IPS-NIHi11 (cell line): ENCODE data around the gene PLD5.
"Not testable (repeated sequence)": the region's sequence is repeated elsewhere in the genome, so short reads cannot be mapped to it uniquely, and the experiment has no call there.

Source experiments
- DNase-seq: peaks from one replicate; pipeline ENCODE4 v3.0.0; 2012; ENCODE audit warnings: mixed read lengths, low spot score

PLD5 gene

GRCh38 chr1:242276769-242277168 lies 247.7 kb downstream of the PLD5 start:
- DNase-seq, result not testable (repeated sequence)

- not testable (repeated sequence) for DNase-seq
Measured at GRCh38 chr1:242267004-242267403, 257.5 kb downstream of the PLD5 start.

GRCh38 chr1:242264419-242264818 lies 260.1 kb downstream of the PLD5 start:
- DNase-seq, result not testable (repeated sequence)

GRCh38 chr1:242245255-242245654 lies 279.2 kb downstream of the PLD5 start:
- peak; percentile 13 for DNase-seq

GRCh38 chr1:242243472-242243871 lies 281.0 kb downstream of the PLD5 start:
- DNase-seq, result no peak

GRCh38 chr1:242242983-242243382 lies 281.5 kb downstream of the PLD5 start:
- no peak for DNase-seq

GRCh38 chr1:242241936-242242335 lies 282.6 kb downstream of the PLD5 start:
- DNase-seq, result no peak

GRCh38 chr1:242240691-242241090 lies 283.8 kb downstream of the PLD5 start:
- DNase-seq, result no peak

GRCh38 chr1:242240077-242240476 lies 284.4 kb downstream of the PLD5 start:
- DNase-seq, result no peak

- DNase-seq, result no peak
Measured at GRCh38 chr1:242239398-242239797, 285.1 kb downstream of the PLD5 start.

GRCh38 chr1:242237051-242237450 lies 287.4 kb downstream of the PLD5 start:
- no peak for DNase-seq

- no peak for DNase-seq
Measured at GRCh38 chr1:242228991-242229390, 295.5 kb downstream of the PLD5 start.

GRCh38 chr1:242225767-242226573 lies 298.5 kb downstream of the PLD5 start:
- DNase-seq, result no peak

GRCh38 chr1:242224878-242225766 lies 299.4 kb downstream of the PLD5 start:
- not testable (repeated sequence) for DNase-seq

GRCh38 chr1:242224461-242224860 lies 300.0 kb downstream of the PLD5 start:
- no peak for DNase-seq

- no peak for DNase-seq
Measured at GRCh38 chr1:242219905-242220304, 304.6 kb downstream of the PLD5 start.

- no peak for DNase-seq
Measured at GRCh38 chr1:242219298-242219901, 305.1 kb downstream of the PLD5 start.

GRCh38 chr1:242216368-242216767 lies 308.1 kb downstream of the PLD5 start:
- no peak for DNase-seq

- DNase-seq, result not testable (repeated sequence)
Measured at GRCh38 chr1:242214455-242214854, 310.0 kb downstream of the PLD5 start.

- not testable (repeated sequence) for DNase-seq
Measured at GRCh38 chr1:242212961-242213360, 311.5 kb downstream of the PLD5 start.

- peak; percentile 50 for DNase-seq
Measured at GRCh38 chr1:242212401-242212800, 312.1 kb downstream of the PLD5 start.

GRCh38 chr1:242211254-242212022 lies 313.1 kb downstream of the PLD5 start:
- DNase-seq, result no peak
